Measurements from ENCODE around the gene FGD4.
A peak's percentile ranks its signal among the peaks of the same experiment; 100 is the strongest.
"Not testable (repeated sequence)": the region's sequence is repeated elsewhere in the genome, so short reads cannot be mapped to it uniquely, and the experiment has no call there.

FGD4 gene

DNA sequence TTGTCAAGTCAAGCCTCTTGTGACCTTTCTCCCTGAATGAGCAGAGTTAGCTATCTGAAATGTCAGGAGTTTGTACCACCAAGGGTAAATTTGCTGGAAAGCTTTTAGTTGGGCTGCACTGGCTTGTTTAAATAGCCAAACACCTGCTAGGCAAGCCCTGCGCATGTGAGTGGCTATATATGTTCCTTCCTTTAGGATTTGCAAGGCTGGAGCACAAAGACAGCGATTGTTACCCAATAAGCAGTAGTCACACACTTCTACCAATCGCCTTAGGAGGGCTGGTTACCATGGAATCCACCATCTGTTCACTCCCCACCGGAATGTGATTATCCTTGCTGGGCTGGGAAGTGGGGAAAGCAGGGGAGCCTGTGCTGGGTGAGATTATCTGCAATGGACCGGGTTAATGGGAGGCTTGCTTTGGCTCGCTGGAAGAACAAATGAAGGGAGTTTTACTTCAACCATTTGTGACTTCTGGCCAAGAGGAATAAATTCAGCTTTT lies 102.5 kb downstream of the FGD4 start:
- no peaks in the 10 kb centered on the region for H3K27me3 ChIP-seq (ENCODE audit: low read depth)
- peak overlapping the region; percentile 17 for H3K4me3 ChIP-seq
- H3K36me3 ChIP-seq (replicated peaks): no peaks in the 10 kb centered on the region
- no peaks in the 10 kb centered on the region for H3K9me3 ChIP-seq
- in situ Hi-C loops (cut with MboI; ENCODE audit: low sequenced_read_pairs): no loop called here
- H3K4me1 ChIP-seq: peaks cover 20% of the 10 kb centered on the region
- peak; percentile 88 to 96 for DNase-seq (ENCODE audit: low spot score in 2 of 2)

DNA sequence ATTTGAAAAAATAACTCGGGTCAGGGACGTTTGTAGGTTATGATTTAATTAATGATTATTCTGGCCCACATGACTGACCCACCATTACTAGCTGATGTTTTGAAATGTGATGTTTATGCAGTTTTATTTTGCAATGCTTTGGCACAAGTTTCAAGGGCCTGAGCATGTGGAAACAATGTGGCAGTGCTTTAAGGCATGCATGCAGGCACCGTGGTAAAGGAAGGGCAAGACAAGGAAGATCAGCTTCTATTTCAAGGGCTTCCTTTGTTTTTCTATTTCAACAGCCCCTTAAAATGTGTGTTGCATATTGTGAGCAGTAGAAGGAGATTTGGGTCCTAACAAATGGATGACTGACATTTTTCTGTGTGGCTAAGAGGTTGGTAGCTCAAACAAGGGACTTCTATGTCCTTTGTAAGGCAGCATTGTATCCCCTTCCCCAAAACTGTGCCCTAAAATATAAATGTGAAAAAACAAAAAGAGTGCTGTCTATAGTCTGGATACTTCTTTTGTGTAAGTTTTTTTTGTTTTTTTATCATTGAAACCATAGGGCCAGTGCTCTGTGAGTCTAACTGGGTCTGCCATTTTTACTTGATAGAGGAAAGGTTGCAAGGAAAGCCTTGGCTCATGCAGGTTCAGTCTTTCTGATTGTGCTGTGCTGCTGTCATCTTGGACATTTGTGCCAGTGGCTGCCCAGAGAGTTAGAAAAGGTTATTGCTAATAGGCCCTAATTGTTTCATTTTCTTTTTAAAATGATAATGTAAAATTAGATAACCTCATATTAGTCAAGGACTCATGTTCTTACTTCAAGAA lies 103.5 kb downstream of the FGD4 start:
- Histone ChIP-seq H3K36me3 (replicated peaks) (no peaks in the 10 kb centered on the region), H3K4me3 (peak overlapping the region; percentile 17), H3K27me3 (ENCODE audit: low read depth) (no peaks in the 10 kb centered on the region), H3K9me3 (no peaks in the 10 kb centered on the region), H3K4me1 (peaks cover 20% of the 10 kb centered on the region)
- peak; percentile 28 to 48 for DNase-seq (ENCODE audit: low spot score in 2 of 2)
- in situ Hi-C loops (cut with MboI; ENCODE audit: low sequenced_read_pairs): no loop called here

- in situ Hi-C loops (cut with MboI; ENCODE audit: low sequenced_read_pairs): no loop called here
- H3K27me3 ChIP-seq (ENCODE audit: low read depth): no peaks in the 10 kb centered on the region
- H3K4me3 ChIP-seq: no peak overlapping the region
- H3K4me1 ChIP-seq: peaks cover 20% of the 10 kb centered on the region
- H3K36me3 ChIP-seq (replicated peaks): no peaks in the 10 kb centered on the region
- DNase-seq (ENCODE audit: low spot score in 2 of 2): no peak
- H3K9me3 ChIP-seq: no peaks in the 10 kb centered on the region
Measured at GRCh38 chr12:32503730-32504129, 104.4 kb downstream of the FGD4 start.

GRCh38 chr12:32504591-32504990 lies 105.2 kb downstream of the FGD4 start:
- DNase-seq (ENCODE audit: low spot score in 2 of 2): peak in 1 of 2 experiments; percentile 16
- no peaks in the 10 kb centered on the region for H3K9me3 ChIP-seq
- H3K4me1 ChIP-seq: peaks cover 20% of the 10 kb centered on the region
- no peaks in the 10 kb centered on the region for H3K36me3 ChIP-seq (replicated peaks)
- in situ Hi-C loops (cut with MboI; ENCODE audit: low sequenced_read_pairs): no loop called here
- no peak overlapping the region for H3K4me3 ChIP-seq
- H3K27me3 ChIP-seq (ENCODE audit: low read depth): no peaks in the 10 kb centered on the region

GRCh38 chr12:32505067-32505945 lies 105.9 kb downstream of the FGD4 start:
- H3K4me3 ChIP-seq: no peak overlapping the region
- in situ Hi-C loops (cut with MboI; ENCODE audit: low sequenced_read_pairs): no loop called here

DNA sequence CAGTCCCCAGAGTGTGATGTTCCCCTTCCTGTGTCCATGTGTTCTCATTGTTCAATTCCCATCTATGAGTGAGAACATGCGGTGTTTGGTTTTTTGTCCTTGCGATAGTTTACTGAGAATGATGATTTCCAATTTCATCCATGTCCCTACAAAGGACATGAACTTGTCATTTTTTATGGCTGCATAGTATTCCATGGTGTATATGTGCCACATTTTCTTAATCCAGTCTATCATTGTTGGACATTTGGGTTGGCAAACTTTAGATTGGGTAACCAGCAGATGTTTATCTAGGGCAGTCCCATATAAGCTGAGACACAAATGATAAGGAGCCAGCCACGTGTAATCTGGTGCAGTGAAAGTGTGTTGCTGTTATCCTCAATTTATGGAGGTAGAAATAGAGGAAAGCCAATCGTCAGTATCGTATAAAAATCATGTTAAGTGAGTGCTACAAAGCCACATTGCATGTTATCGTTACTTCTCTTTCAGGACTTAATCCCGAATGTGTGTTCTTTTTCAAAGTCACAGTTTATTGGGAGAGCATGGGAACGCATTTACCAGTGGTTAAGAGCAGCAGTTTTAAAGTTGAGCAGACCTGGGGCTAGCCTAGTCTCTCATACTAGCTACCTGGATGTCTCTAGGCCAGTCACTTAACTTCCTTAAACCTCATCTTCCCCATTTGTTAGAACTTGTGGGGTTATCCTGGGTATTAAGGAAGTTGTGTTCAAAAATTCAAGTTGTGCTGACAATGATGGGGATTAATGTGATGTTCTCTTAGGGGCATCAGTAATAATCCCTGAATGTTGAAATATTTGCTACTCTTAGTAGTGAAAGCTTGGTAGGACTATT lies 108.0 kb downstream of the FGD4 start:
- H3K4me1 ChIP-seq: peaks cover 13% of the 10 kb centered on the region
- H3K36me3 ChIP-seq (replicated peaks); H3K9me3 ChIP-seq; H3K4me3 ChIP-seq; DNase-seq (ENCODE audit: low spot score in 2 of 2); H3K27me3 ChIP-seq (ENCODE audit: low read depth); in situ Hi-C loops (cut with MboI; ENCODE audit: low sequenced_read_pairs): not testable (repeated sequence)

More at GRCh38 chr12:32505067-32505945, 105.9 kb downstream of the FGD4 start:
- no peak for DNase-seq (ENCODE audit: low spot score in 2 of 2)
- no peaks in the 10 kb centered on the region for H3K36me3 ChIP-seq (replicated peaks)
- no peaks in the 10 kb centered on the region for H3K9me3 ChIP-seq
- no peaks in the 10 kb centered on the region for H3K27me3 ChIP-seq (ENCODE audit: low read depth)
- H3K4me1 ChIP-seq: peaks cover 20% of the 10 kb centered on the region

DNA sequence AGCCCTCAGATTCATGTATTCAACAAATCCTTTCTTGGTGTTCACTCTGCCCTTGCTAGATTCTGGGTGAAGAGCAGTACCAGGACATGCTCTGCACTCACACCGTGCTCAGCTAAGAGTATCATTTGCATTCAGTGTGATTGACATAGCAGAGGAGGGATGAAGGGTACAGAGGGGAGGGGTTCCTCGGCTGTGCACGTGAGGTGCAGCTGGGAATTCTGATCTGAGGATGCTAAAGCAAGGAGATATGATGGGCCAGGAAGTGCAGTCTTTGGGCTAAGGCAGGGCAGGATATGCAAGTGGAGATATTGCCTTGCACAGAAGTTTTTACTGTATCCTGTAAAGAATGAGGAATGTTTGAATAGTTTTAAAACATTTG lies 108.6 kb downstream of the FGD4 start:
- in situ Hi-C loops (cut with MboI; ENCODE audit: low sequenced_read_pairs): no loop called here
- no peaks in the 10 kb centered on the region for H3K9me3 ChIP-seq
- H3K4me1 ChIP-seq: peaks cover 11% of the 10 kb centered on the region
- no peaks in the 10 kb centered on the region for H3K36me3 ChIP-seq (replicated peaks)
- DNase-seq (ENCODE audit: low spot score in 2 of 2): no peak
- no peak overlapping the region for H3K4me3 ChIP-seq
- H3K27me3 ChIP-seq (ENCODE audit: low read depth): no peaks in the 10 kb centered on the region

- H3K36me3 ChIP-seq (replicated peaks): no peaks in the 10 kb centered on the region
- H3K9me3 ChIP-seq: no peaks in the 10 kb centered on the region
- DNase-seq (ENCODE audit: low spot score in 2 of 2): no peak
- in situ Hi-C loops (cut with MboI; ENCODE audit: low sequenced_read_pairs): no loop called here
- H3K27me3 ChIP-seq (ENCODE audit: low read depth): no peaks in the 10 kb centered on the region
- no peak overlapping the region for H3K4me3 ChIP-seq
- peaks cover 7% of the 10 kb centered on the region for H3K4me1 ChIP-seq
Measured at GRCh38 chr12:32508626-32509025, 109.3 kb downstream of the FGD4 start.

- Histone ChIP-seq H3K4me3 (no peak overlapping the region), H3K4me1 (peaks cover 2% of the 10 kb centered on the region), H3K9me3 (no peaks in the 10 kb centered on the region), H3K36me3 (replicated peaks) (no peaks in the 10 kb centered on the region), H3K27me3 (ENCODE audit: low read depth) (no peaks in the 10 kb centered on the region)
- DNase-seq (ENCODE audit: low spot score in 2 of 2): no peak
- in situ Hi-C loops (cut with MboI; ENCODE audit: low sequenced_read_pairs): no loop called here
Measured at GRCh38 chr12:32509328-32510091, 110.2 kb downstream of the FGD4 start.

GRCh38 chr12:32511976-32512375 lies 112.6 kb downstream of the FGD4 start:
- H3K4me1 ChIP-seq; in situ Hi-C loops (cut with MboI; ENCODE audit: low sequenced_read_pairs); H3K4me3 ChIP-seq; H3K36me3 ChIP-seq (replicated peaks); H3K9me3 ChIP-seq; H3K27me3 ChIP-seq (ENCODE audit: low read depth); DNase-seq (ENCODE audit: low spot score in 2 of 2): not testable (repeated sequence)

GRCh38 chr12:32512379-32512778 lies 113.0 kb downstream of the FGD4 start:
- no peak overlapping the region for H3K4me3 ChIP-seq
- in situ Hi-C loops (cut with MboI; ENCODE audit: low sequenced_read_pairs): no loop called here
- H3K27me3 ChIP-seq (ENCODE audit: low read depth): no peaks in the 10 kb centered on the region

GRCh38 chr12:32512910-32513309 lies 113.6 kb downstream of the FGD4 start:
- Histone ChIP-seq H3K9me3 (no peaks in the 10 kb centered on the region), H3K36me3 (replicated peaks) (no peaks in the 10 kb centered on the region), H3K4me1 (no peaks in the 10 kb centered on the region), H3K27me3 (ENCODE audit: low read depth) (no peaks in the 10 kb centered on the region), H3K4me3 (no peak overlapping the region)
- no peak for DNase-seq (ENCODE audit: low spot score in 2 of 2)
- in situ Hi-C loops (cut with MboI; ENCODE audit: low sequenced_read_pairs): no loop called here

More at GRCh38 chr12:32512379-32512778, 113.0 kb downstream of the FGD4 start:
- H3K9me3 ChIP-seq: no peaks in the 10 kb centered on the region
- H3K36me3 ChIP-seq (replicated peaks): no peaks in the 10 kb centered on the region
- DNase-seq (ENCODE audit: low spot score in 2 of 2): no peak
- no peaks in the 10 kb centered on the region for H3K4me1 ChIP-seq
